Endothelial cell of umbilical vein (primary cell): ENCODE results near the gene ERG.

Experiments used
- CTCF ChIP-seq, 2 donors: IDR thresholded peaks; 1 replicate in 1 of 2; 2 replicates in 1 of 2; pipeline ENCODE4 v1.5.1; 2011; ENCODE audit warnings: low read length in 2 of 2, mild to moderate bottlenecking in 2 of 2, moderate library complexity in 2 of 2, control low read depth in 1 of 2, inconsistent platforms in 1 of 2, low read depth in 1 of 2; ENCODE audit not compliant: insufficient read depth in 1 of 2; ENCODE audit errors: extremely low read depth in 1 of 2
- EZH2 ChIP-seq: IDR thresholded peaks from 2 replicates; pipeline ENCODE4 v1.6.1; 2012; ENCODE audit warnings: borderline replicate concordance, low read depth, mild to moderate bottlenecking, moderate library complexity, low read length, inconsistent platforms; ENCODE audit not compliant: severe bottlenecking
- FOS ChIP-seq: IDR thresholded peaks from 2 replicates; pipeline ENCODE4 v1.6.1; 2011; ENCODE audit warnings: mild to moderate bottlenecking, low read length, moderate library complexity, borderline replicate concordance; ENCODE audit not compliant: insufficient read depth
- JUN ChIP-seq: IDR thresholded peaks from 2 replicates; pipeline ENCODE4 v1.6.1; 2011; ENCODE audit warnings: borderline replicate concordance, low read depth; ENCODE audit not compliant: insufficient read length, insufficient read depth
- MAX ChIP-seq: IDR thresholded peaks from 2 replicates; pipeline ENCODE4 v1.6.1; 2011; ENCODE audit not compliant: insufficient read depth, insufficient read length
- MYC ChIP-seq: IDR thresholded peaks from one replicate; pipeline ENCODE4 v1.6.1; 2011; ENCODE audit warnings: mild to moderate bottlenecking, low read depth, low read length
- POLR2A ChIP-seq: IDR thresholded peaks from 2 replicates; pipeline ENCODE4 v1.6.1; 2012; ENCODE audit warnings: low read depth, mild to moderate bottlenecking, control low read depth, low read length
- POLR2AphosphoS5 ChIP-seq: IDR thresholded peaks from 2 replicates; pipeline ENCODE4 v1.6.1; 2012; ENCODE audit warnings: low read depth, mild to moderate bottlenecking, control low read depth, low read length, moderate library complexity; ENCODE audit not compliant: insufficient read depth

GRCh38 chr21:38330666-38331065, 167.6 kb downstream of the ERG start:
- no peak for TF ChIP-seq CTCF (IDR thresholded peaks at IDR 0.05; ENCODE audit: extremely low read depth in 1 of 2, insufficient read depth in 1 of 2, low read depth in 1 of 2, low read length in 2 of 2)
- TF ChIP-seq MYC, result no peak
- TF ChIP-seq JUN, result no peak
- no peak for TF ChIP-seq POLR2A
- no peak for TF ChIP-seq POLR2AphosphoS5
- no peak for TF ChIP-seq FOS
- no peak for TF ChIP-seq EZH2
- no peak for TF ChIP-seq MAX
